ENCODE measurements around the gene SH3RF1. TPM values are rescaled to one million over a fixed set of nuclear protein-coding genes. Genes with fewer than 3 reads are reported as not detected.

SH3RF1 gene
- total and polyA plus RNA-seq, 2 of the 13 experiments (the other 11 are each of a cell fraction or from before 2014, with no cell fraction given) = 3.1 to 3.2 TPM

DNA sequence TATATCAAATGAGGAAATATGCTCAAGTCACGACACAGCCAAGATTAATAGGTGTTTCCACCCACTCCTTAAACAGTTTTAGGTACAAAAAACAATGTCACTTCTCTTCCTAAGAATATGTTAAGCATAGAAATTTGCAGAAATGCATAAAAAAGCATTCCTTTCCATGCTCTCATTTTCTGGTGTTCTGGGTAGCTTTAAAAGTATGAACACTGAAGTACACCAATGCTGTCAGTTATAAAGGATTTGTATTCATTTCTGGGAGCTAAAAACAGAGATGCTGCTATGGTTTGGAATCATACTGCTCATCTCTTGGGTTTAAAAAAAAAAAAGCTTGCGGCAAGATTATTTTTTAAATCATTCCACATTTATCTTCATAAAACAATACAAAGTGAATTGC, 20.8 kb downstream of the SH3RF1 start:
- Histone ChIP-seq H3K4me2 (ENCODE audit: low read depth, low read length) (peak overlapping the region; percentile 60), H3K4me3 (replicated peaks in 1 of 3; ENCODE audit: insufficient read depth in 1 of 3, low read depth in 2 of 3, low read length in 3 of 3) (peak overlapping the region in 1 of 3 experiments; percentile 17; a peak in 1 of 6 replicates), H3K9me3 (ENCODE audit: low read length) (no peaks in the 10 kb centered on the region), H3K36me3 (replicated peaks in 1 of 2; ENCODE audit: control insufficient read depth in 1 of 2, insufficient read depth in 2 of 2, low read length in 2 of 2) (no peaks in the 10 kb centered on the region), H3K4me1 (ENCODE audit: insufficient read depth, low read length) (peaks cover 81% of the 10 kb centered on the region), H4K20me1 (ENCODE audit: insufficient read depth, low read length) (no peaks in the 10 kb centered on the region), H2AFZ (ENCODE audit: low read length) (no peak overlapping the region), H3K9ac (ENCODE audit: insufficient read depth, low read depth, low read length) (peak overlapping the region; percentile 37), H3K27ac (ENCODE audit: extremely low read length, insufficient read depth, low read length) (peak overlapping the region; percentile 77), H3K27me3 (ENCODE audit: control insufficient read depth in 1 of 2, insufficient read depth in 2 of 2, low read length in 2 of 2) (no peaks in the 10 kb centered on the region), H3K79me2 (ENCODE audit: insufficient read depth, low read length) (peaks cover 6% of the 10 kb centered on the region)
- in situ Hi-C loops (cut with HindIII; ENCODE audit: extremely low pct_ligation_motif_present, low pct_unique_long_range_greater_than_20kb) (no loop called here), intact Hi-C loops (cut with micrococcal nuclease; ENCODE audit: unreplicated experiment) (loop anchor here (2.0 to 5.0 kb wide), 2 partner anchors 19 to 178 kb away; no protein-coding TSS in a partner anchor)
- ATAC-seq = no peak
- WGBS (ENCODE audit: low lambda C conversion rate) = 69% methylated on average over 2 of the region's 2 CpGs
- ChIA-PET POLR2A (interaction anchor here (0.6 to 3.5 kb wide), 2 partner anchors 19 to 240 kb away, joined by 3 to 20 read pairs; partner anchors contain the start of genes CBR4 and SH3RF1), CTCF (ENCODE audit: low intra/inter-chr PET ratio, low total read pairs) (no interaction called here)
- no TSS peak for BruUV-seq (replicated peaks)
- DNase-seq (ENCODE audit: low spot score) = no peak
- TF ChIP-seq CCDC6 (CRISPR knock-in tag; IDR thresholded peaks at IDR 0.05) (no peak), GTF3A (CRISPR knock-in tag; conservative IDR thresholded peaks at IDR 0.05) (no peak), NFE2 (CRISPR knock-in tag; IDR thresholded peaks at IDR 0.05) (no peak), MBNL3 (CRISPR knock-in tag; conservative IDR thresholded peaks at IDR 0.05) (no peak), ARNT (IDR thresholded peaks at IDR 0.05) (no peak), ZNF136 (CRISPR knock-in tag; IDR thresholded peaks at IDR 0.05; ENCODE audit: low read depth) (no peak), ZKSCAN1 (IDR thresholded peaks at IDR 0.05; ENCODE audit: low read length) (no peak), THAP11 (CRISPR knock-in tag; IDR thresholded peaks at IDR 0.05) (no peak)
- TF ChIP-seq, protein P1, sequence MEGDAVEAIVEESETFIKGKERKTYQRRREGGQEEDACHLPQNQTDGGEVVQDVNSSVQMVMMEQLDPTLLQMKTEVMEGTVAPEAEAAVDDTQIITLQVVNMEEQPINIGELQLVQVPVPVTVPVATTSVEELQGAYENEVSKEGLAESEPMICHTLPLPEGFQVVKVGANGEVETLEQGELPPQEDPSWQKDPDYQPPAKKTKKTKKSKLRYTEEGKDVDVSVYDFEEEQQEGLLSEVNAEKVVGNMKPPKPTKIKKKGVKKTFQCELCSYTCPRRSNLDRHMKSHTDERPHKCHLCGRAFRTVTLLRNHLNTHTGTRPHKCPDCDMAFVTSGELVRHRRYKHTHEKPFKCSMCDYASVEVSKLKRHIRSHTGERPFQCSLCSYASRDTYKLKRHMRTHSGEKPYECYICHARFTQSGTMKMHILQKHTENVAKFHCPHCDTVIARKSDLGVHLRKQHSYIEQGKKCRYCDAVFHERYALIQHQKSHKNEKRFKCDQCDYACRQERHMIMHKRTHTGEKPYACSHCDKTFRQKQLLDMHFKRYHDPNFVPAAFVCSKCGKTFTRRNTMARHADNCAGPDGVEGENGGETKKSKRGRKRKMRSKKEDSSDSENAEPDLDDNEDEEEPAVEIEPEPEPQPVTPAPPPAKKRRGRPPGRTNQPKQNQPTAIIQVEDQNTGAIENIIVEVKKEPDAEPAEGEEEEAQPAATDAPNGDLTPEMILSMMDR (CRISPR knock-in tag; IDR thresholded peaks at IDR 0.05) = no peak
- TF ChIP-seq, protein P2, sequence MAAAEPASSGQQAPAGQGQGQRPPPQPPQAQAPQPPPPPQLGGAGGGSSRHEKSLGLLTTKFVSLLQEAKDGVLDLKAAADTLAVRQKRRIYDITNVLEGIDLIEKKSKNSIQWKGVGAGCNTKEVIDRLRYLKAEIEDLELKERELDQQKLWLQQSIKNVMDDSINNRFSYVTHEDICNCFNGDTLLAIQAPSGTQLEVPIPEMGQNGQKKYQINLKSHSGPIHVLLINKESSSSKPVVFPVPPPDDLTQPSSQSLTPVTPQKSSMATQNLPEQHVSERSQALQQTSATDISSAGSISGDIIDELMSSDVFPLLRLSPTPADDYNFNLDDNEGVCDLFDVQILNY (CRISPR knock-in tag; conservative IDR thresholded peaks at IDR 0.05) = no peak
- FAIRE-seq = no peak

All from HepG2 (cell line).